GM21390 (cell line): ENCODE data around the gene MTAP.
"Not testable (repeated sequence)": the region's sequence is repeated elsewhere in the genome, so short reads cannot be mapped to it uniquely, and the experiment has no call there.

Experiments used
- ATAC-seq: cut with Tn5 transposase; IDR thresholded peaks from one replicate; pipeline ENCODE4 v1.9.1; 2021; ENCODE audit not compliant: unreplicated experiment

MTAP gene

GRCh38 chr9:21906213-21906612, 103.8 kb downstream of the MTAP start:
- ATAC-seq = no peak

- no peak for ATAC-seq
Observed at GRCh38 chr9:21906881-21907280, 104.4 kb downstream of the MTAP start.

DNA sequence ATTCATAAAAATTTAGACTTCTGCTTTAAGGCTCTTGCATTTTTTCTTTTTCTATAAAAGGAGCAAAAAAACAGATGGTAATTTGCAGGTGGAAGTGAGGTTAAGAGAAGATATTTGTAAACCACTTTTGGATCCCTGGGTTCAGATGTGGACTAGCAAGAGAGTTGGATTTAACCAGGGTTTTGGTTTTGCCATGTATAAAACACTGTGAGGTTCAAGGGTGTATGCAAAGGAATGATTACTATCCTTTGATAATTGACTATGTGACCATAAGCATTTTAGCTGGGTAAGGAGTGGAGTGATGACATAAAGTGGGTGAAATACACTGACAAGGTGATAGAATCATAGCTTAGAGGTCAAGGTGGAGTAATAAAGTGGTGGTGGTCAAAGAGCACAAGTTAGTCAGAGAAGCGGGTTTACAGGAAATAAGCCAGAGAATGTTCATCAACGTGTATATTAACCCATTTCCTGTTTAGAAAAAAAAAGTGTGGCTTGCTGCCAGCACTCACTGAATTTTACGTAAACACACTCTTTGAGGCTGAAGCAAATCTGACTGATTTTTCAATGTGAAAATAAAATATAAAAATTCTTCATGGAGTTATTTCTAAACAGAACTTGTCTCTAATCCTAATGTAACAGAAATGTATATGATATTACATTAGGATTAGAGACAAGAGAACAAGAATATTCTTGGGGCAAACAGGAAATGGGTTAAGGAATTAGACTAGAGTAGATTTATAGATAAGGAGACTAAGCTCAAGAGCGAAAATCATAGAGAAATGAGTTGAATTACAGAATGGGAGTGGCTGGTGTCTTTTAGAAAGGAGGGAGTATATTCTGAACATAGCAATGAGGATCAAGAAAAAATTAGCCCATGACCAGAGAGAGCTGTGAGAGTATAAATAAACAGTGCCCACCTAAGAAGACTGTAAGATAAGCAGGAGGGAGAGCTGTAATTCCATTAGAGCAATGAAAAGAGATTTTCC, 117.2 kb downstream of the MTAP start:
- ATAC-seq = peak; percentile 89

- no peak for ATAC-seq
Observed at GRCh38 chr9:21923694-21924093, 121.3 kb downstream of the MTAP start.

GRCh38 chr9:21927752-21928151, 125.3 kb downstream of the MTAP start:
- no peak for ATAC-seq

GRCh38 chr9:21931428-21931827, 129.0 kb downstream of the MTAP start:
- ATAC-seq = no peak

DNA sequence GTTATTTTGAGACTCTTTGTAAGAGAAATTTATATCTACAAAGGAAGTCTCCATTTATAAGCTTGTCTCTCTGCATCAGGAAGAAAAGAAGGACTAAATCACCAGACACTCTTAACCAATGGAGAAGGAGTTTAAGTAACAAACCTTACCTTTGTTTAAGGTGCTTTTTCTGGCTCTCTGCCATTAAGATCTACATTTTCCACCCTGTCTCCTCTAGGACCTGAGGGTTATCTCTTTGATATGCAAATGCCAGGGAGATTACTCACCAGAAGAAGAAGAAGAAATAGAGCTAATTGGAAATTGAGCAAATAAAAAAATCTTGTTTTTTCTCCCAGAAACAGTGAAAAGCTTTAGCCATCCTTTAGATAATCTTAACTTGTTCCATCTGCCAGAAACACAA, 130.8 kb downstream of the MTAP start:
- no peak for ATAC-seq

GRCh38 chr9:21933865-21934264, 131.4 kb downstream of the MTAP start:
- no peak for ATAC-seq

GRCh38 chr9:21935631-21936030, 133.2 kb downstream of the MTAP start:
- no peak for ATAC-seq

DNA sequence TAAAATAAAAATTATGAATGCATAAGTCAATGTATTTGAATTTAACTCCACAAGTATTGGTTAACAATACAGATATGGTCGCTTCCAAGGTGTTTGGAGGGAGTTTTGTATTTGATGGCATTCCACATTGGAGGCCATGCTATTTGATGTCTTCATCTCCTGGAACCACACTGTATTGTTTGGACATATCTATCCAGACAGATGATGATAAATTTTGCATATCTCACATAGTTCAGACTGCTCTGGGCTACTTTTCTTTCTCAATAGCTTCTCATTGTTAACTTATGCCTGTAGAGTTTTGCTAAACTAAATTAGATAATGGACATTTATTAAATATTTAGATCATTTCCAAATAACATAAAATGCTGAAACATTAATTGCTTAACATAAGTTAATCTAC, 133.7 kb downstream of the MTAP start:
- ATAC-seq = no peak

GRCh38 chr9:21941337-21941995, 139.0 kb downstream of the MTAP start:
- ATAC-seq = no peak

GRCh38 chr9:21943464-21943863, 141.0 kb downstream of the MTAP start:
- peak; percentile 65 for ATAC-seq

DNA sequence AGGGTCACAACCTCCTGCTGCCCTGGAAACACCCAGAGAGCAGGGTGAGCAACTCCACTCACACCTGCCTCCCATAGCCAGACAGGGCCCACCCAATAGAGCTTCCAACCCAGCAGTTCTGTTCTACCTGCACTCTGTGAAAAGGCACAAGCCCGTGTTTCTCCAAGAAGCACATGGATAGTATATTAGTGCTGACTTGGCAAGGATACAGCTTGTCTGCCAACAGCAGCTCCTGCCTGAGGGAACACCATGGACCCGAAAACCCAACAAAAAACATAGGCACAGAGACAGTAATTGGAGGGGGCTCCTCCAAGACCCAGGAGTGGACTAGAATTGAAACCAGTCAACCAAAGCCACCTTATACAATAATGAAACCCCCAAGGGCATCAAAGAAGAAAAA, 143.2 kb downstream of the MTAP start:
- ATAC-seq = no peak

GRCh38 chr9:21958833-21959232, 156.4 kb downstream of the MTAP start:
- ATAC-seq = no peak

DNA sequence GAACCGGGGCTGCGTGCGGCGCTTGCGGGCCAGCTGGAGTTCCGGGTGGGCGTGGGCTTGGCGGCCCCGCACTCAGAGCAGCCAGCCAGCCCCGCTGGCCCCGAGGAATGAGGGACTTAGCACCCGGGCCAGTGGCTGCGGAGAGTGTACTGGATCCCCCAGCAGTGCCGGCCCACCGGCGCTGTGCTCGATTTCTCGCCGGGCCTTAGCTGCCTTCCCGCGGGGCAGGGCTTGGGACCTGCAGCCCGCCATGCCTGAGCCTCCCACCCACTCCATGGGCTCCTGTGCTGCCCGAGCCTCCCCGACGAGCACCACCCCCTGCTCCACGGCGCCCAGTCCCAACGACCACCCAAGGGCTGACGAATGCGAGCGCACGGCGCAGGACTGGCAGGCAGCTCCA, 156.8 kb downstream of the MTAP start:
- not testable (repeated sequence) for ATAC-seq

DNA sequence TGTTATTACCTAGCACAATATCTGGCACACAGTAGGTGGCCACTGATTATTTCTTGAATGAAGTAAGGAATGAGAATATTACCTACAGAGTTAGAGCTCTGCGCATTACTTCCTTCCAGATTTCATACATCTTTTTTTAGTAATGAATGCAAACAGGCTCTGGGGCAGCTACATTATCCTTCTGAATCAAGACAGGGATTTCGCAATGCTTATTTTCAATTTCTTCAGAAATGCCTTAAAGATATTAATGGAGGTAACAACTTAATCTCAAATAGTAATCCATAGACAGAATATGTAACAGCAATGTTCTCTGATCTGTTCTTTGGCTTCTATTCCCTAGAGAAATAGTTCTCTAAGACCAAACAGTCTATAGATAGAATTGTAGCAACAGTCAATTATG, 159.1 kb downstream of the MTAP start:
- no peak for ATAC-seq

DNA sequence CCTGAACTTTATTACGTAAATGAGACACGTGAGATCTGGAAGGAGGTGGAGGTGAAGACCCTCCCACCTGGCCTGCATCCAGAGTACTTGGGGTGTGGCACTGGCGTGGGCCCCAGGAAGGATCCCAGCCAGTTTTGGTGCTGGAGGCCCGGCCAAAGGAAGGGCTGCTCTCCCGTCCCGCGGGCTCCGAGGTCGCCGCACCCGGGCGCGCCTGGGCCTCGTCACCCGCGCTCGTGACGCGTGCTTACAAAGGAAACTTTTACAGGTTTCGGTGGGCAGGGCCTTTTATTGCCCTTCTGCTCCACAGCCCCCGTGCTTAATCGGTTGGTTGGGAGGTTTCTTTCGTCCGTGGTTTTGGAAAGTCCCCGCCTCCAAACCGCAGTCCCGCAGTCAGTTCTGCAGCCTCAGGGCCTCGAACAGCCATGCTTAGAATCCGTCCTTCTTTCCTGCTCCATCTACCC, 162.5 kb downstream of the MTAP start:
- peak; percentile 46 for ATAC-seq

DNA sequence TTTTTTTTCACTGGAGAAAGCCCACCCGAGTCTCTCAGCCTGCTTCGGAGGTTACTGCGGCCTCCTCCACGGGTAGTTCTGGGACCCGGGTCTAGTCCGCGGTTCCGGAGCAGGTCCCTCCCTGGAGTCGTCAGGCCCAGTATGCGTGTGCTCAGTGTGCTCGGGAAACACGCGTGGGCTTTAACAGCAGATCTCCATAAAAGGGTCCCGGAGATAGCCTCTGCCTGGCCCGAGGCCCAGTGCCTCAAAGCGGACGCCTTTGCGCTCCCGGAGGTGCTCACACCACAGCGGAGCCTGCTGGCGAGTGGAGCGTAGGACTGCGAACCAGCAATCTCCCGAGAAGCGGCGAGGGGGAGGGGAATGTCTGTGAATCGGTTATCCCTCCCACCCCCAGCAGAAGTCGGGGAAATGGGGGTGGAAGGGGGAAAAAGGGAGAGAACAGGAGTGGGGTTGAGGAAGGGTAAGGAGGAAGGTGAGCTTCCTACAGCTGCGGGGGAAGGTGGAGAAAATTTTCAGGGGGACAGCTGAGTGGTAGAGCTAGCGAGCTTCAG, 163.0 kb downstream of the MTAP start:
- ATAC-seq = peak; percentile 85

- no peak for ATAC-seq
Observed at GRCh38 chr9:21966140-21966851, 163.9 kb downstream of the MTAP start.

- ATAC-seq = no peak
Observed at GRCh38 chr9:21967169-21967568, 164.7 kb downstream of the MTAP start.

- ATAC-seq = no peak
Observed at GRCh38 chr9:21967702-21968101, 165.3 kb downstream of the MTAP start.
